Epithelial cell of esophagus (primary cell): ENCODE results near the gene CFAP77.

Source experiments
- DNase-seq: peaks from one replicate; pipeline ENCODE4 v3.0.0; 2010; ENCODE audit warnings: low read depth
- H3K4me3 ChIP-seq: 2 replicates; pipeline ENCODE4 v1.5.1; 2011; ENCODE audit warnings: mild to moderate bottlenecking, low read length, control low read depth
- TF ChIP-seq, protein P1 (sequence below): IDR thresholded peaks from 2 replicates; pipeline ENCODE4 v1.5.1; 2011; ENCODE audit warnings: low read depth, mild to moderate bottlenecking, low read length, control low read depth, inconsistent platforms; ENCODE audit not compliant: insufficient read depth; ENCODE audit errors: missing control alignments

The CFAP77 gene

GRCh38 chr9:132430998-132431397 is 21.0 kb downstream of the CFAP77 start:
- TF ChIP-seq, protein P1, sequence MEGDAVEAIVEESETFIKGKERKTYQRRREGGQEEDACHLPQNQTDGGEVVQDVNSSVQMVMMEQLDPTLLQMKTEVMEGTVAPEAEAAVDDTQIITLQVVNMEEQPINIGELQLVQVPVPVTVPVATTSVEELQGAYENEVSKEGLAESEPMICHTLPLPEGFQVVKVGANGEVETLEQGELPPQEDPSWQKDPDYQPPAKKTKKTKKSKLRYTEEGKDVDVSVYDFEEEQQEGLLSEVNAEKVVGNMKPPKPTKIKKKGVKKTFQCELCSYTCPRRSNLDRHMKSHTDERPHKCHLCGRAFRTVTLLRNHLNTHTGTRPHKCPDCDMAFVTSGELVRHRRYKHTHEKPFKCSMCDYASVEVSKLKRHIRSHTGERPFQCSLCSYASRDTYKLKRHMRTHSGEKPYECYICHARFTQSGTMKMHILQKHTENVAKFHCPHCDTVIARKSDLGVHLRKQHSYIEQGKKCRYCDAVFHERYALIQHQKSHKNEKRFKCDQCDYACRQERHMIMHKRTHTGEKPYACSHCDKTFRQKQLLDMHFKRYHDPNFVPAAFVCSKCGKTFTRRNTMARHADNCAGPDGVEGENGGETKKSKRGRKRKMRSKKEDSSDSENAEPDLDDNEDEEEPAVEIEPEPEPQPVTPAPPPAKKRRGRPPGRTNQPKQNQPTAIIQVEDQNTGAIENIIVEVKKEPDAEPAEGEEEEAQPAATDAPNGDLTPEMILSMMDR: no peak
- no peak overlapping the region for H3K4me3 ChIP-seq
- DNase-seq: no peak

DNA sequence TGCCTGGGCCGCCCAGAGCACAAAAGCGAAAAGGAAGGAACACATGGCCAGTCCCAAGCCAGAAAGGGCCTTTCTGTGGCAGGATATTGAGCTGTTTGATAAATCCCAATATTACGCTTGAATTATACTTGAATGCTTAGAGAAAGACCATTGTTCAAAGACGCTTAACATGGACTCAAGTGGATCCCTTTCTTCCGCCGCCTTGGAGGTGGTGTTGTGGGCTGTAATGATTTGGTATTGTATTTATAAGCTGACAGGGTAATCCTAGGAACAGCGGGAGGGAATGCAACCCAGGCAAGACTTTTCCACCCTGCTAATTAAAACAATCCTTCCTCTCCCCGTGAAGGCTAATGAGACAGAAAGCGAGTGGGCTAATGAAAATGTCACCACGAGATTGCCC is 24.9 kb downstream of the CFAP77 start:
- TF ChIP-seq, protein P1: no peak
- H3K4me3 ChIP-seq: no peak overlapping the region
- no peak for DNase-seq

DNA sequence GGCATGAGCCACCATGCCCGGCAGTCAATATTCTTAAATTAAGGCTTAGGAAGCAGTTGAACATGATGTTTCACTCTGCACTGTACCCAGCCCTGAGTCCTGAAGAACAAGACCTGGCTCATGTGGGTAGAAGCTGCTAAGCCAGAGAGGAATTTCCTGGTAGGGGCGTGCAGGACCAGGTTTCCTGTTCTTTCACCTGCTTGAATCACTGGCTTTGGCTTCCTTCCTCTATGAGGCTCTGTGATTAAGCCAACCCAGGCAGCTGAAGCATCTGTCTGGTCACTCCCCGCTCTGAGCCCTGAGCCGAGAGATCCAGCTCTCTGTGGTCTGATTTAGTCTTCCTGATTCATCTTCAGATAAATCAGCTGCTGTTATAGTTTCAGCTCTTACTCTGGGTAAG is 29.1 kb downstream of the CFAP77 start:
- TF ChIP-seq, protein P1: no peak
- peak; percentile 68 for DNase-seq
- no peak overlapping the region for H3K4me3 ChIP-seq

- H3K4me3 ChIP-seq: no peak overlapping the region
- TF ChIP-seq, protein P1: no peak
These were observed 30.7 kb downstream of the CFAP77 start for GRCh38 chr9:132440735-132441134.

GRCh38 chr9:132441404-132441803 is 31.4 kb downstream of the CFAP77 start:
- peak; percentile 16 for DNase-seq
- TF ChIP-seq, protein P1: no peak
- H3K4me3 ChIP-seq: no peak overlapping the region

More at GRCh38 chr9:132440735-132441134, 30.7 kb downstream of the CFAP77 start:
- DNase-seq: no peak

DNA sequence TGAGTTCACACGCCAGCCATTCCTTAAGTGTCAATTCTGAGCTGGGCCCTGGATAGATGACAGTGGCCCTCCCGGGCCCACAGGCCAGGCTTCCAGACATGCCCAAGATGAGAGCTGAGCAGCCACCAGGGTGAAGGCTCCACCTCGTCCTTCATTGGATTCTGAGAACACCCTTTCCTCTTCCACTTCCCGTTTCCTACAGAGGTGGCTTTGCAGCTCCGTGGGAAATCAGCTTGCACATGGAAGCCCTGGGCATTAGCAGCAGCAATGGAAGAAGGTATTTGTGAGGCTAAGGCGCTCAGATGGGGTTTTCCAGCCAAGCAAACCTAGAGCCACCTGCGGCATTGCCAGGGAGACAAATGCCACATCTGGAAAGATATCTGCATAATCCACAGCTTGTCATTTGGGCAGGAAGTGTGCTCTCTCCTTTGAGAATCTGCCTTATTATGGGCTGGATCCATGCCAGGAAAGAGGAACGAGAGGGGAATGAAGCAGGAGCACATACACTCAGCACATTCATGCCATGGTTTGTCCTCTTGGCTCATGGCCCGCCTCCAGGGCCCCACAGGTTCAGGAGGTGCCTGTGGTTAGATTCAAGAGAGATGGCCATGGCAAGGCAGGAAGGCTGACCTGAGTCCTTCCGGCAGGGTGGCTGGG is 34.1 kb downstream of the CFAP77 start:
- no peak overlapping the region for H3K4me3 ChIP-seq
- TF ChIP-seq, protein P1: no peak
- no peak for DNase-seq

- TF ChIP-seq, protein P1: no peak
- no peak for DNase-seq
- H3K4me3 ChIP-seq: no peak overlapping the region
These were observed 36.9 kb downstream of the CFAP77 start for GRCh38 chr9:132446887-132447286.
